Right ventricle myocardium superior (tissue), 1 donor: ENCODE measurements around the gene GPR146. TPM values are rescaled to one million over a fixed set of nuclear protein-coding genes. Genes with fewer than 3 reads are reported as not detected.

Source experiments
- ATAC-seq: fragments of 200-7000 bp; cut with Tn5 transposase; one replicate; pipeline ENCODE4 v1.9.1; 2020; ENCODE audit warnings: mild to moderate bottlenecking; ENCODE audit not compliant: poor library complexity
- DNase-seq: peaks from one replicate; pipeline ENCODE4 v3.0.0-alpha.2; 2020
- intact Hi-C: fragments of 100-400 bp; cut with DNase I; formaldehyde crosslinking; loops from one replicate; pipeline ENCODE4 v1.11.2; 2022
- total RNA-seq: library from RNA; stranded (reverse); fragmentation: NEBNext Ultra II Directional; extraction: Animal tissue kit (Norgen Biotek cat#: 25700); gene quantifications from one replicate; pipeline ENCODE4 v1.2.1, GENCODE V29; 2021
- donor health status: DM: no; HTN: yes; CAD: no; lungs with severe emphysema.

Gene GPR146
- total RNA-seq, 1 donor from 2014 or later: 26.3 TPM

DNA sequence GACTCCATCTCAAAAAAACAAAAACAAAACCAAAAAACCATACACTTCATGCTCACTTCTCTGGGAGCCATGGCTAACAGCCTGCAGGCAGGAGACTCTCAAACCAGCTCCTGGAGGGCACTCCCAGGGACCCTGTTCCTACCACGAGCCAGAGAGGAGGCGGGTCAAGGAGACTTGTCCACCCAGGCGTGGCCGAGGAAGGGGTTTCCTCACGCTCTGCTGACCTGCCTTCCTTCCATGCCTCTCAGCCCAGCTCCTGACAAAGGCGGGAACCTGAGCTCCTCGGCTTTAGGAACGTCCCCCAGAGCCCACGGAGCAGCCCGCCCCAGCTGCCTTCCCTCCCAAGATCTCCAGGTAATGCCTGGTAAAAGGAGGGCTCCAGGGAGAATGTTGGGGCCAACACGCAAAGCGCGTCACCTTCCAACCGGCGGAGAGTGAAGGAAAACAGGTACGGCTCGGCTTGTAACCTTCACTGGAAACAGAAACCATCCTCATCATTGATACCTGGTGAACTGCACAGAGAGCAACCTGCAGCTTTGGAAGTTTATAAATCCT, 9.5 kb downstream of the GPR146 start:
- intact Hi-C loops: no loop called here
- no peak for DNase-seq
- ATAC-seq: no peak

DNA sequence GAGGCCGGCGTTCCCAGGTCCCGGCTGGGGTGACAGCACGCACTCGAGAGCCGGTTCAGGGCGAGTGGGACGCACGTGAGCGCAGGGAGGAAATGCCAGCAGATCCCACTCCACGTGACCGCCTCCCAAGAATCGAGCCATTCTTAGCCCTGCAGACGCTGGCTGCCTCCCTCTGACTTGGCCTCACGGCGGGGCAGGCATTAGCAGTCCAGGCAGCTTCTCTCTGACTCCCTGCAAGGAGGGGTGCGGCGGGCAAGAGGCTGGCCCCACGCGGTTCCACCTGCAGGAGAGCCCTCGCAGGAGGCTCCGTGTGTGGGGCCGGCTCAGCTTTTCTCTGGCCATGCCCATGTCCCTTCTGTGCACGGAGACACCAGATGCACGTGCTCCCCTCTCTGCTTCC, 10.1 kb downstream of the GPR146 start:
- intact Hi-C loops: no loop called here
- ATAC-seq (peak; percentile 28), DNase-seq (peak; percentile 60)

DNA sequence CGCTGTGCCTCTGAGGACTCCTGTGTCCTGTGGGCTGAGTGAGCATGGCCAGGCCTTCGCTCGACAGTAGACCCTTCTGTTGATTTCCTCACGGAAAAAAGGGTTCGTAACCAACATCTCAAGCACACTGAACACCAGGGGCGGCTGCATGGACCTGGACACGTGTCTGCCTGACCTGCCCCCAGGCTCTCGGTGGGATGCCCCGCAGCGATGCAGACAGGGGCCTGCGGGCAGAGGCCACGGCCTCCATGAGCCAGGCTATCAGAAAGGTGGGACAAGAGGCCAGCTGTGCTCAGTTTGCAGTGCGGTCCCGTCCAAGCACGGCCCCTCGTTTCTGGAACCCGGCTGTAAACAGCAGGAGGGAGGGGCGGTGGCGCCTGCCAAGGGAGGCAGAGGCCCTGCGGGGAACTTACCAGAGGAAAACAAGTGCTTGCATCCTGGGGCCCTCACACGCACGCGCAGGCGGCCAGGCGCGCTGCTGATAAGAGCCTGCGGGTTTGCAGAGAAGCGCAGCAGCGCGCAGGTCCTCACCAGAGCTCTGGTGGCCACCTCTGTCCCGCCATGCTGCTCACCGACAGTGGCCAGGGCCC, 10.6 kb downstream of the GPR146 start:
- intact Hi-C loops: no loop called here
- peak; percentile 74 for ATAC-seq
- DNase-seq: peak; percentile 93

GRCh38 chr7:1055491-1055955, 11.2 kb downstream of the GPR146 start:
- no peak for DNase-seq
- no peak for ATAC-seq

DNA sequence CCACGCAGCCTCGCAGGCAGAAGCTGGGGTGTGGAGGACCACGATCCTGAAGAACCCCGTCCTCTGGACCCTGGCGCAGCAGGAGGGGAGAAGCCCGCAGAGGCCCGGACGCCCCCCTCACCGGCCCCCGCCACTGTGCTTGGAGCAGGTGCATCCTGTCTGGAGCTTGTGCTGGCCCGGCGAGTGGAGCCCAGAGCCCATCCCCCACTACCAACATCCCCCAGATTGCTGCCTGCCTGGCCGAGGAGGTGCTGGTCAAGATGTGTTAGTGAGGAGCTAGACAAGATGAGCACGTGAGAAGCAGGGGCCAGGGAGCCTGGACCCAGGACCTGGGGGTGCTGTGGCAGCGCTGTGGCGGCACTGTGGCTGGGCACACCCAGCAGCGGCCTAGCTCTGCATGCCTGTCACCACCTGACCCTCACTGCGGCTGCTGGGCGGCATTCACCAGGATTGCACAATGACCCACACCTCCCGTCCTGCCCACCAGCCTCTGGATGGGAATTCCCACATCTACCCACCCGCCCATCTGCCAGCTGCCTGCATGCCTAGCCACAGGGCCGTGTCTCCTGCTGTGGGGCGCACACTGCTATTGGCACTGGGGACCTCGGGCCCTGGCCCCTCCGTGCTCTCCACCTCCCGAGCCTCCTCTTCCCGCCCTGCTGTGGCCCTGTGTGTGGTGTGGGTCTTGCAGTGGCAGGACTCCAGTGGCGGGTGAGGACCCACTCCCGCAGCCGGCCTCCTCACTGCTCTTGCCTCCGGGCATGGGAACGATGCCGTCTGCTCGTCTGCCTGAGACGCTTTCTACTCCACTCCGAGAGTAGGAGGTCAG, 11.8 kb downstream of the GPR146 start:
- DNase-seq (peak; percentile 75), ATAC-seq (peak; percentile 51)
- intact Hi-C loops: no loop called here

More at GRCh38 chr7:1055491-1055955, 11.2 kb downstream of the GPR146 start:
- intact Hi-C loops: no loop called here

GRCh38 chr7:1056785-1057410, 12.6 kb downstream of the GPR146 start:
- ATAC-seq (no peak), DNase-seq (no peak)
- intact Hi-C loops: no loop called here

GRCh38 chr7:1057416-1058291, 13.3 kb downstream of the GPR146 start:
- no peak for ATAC-seq
- no peak for DNase-seq
- intact Hi-C loops: no loop called here

DNA sequence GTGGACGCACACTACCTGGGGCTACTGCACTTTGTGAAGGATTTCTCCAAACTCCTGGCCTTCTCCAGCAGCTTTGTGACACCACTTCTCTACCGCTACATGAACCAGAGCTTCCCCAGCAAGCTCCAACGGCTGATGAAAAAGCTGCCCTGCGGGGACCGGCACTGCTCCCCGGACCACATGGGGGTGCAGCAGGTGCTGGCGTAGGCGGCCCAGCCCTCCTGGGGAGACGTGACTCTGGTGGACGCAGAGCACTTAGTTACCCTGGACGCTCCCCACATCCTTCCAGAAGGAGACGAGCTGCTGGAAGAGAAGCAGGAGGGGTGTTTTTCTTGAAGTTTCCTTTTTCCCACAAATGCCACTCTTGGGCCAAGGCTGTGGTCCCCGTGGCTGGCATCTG, 14.0 kb downstream of the GPR146 start:
- DNase-seq: no peak
- intact Hi-C loops: no loop called here
- no peak for ATAC-seq

GRCh38 chr7:1058821-1059199, 14.5 kb downstream of the GPR146 start:
- ATAC-seq (no peak), DNase-seq (peak; percentile 40)
- intact Hi-C loops: no loop called here

- DNase-seq (peak; percentile 60), ATAC-seq (peak; percentile 8)
- intact Hi-C loops: no loop called here
Measured at GRCh38 chr7:1059200-1060091, 15.1 kb downstream of the GPR146 start.

DNA sequence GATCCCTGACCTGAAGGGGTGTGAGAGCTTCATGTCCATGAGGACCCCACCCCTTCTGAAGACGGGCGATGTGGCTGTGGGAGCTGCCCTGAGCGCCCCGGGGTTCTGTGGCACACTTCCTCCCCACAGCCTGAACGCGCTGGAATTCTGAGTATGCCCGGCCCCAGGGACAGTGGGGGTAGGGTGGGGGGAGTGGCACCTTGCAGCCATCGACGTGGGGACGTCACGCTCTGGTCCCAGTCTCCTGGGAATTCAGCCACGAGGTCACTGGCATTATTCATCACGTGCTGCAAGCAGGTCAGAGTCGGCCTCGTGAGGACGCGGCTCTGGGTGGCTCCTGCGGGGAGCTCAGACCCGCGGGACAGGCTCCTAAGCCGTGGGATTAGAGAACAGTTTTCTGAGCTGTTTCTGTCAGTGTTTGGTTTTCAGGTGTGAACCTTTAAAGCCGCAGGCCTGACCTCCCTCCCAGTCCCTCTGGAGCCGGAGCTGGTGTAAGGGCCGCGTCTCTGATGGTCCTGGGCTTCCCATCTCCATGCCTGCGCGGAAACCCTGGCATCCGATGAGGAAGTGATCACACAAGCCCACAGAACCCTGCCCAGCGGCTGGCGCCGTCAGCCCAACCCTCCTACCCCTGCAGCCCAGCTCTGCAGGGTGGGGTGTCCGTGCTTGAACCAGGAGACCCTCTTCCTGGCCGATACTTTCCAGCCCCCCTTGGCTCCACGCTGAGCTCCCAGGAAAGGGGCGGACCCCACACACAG, 16.1 kb downstream of the GPR146 start:
- ATAC-seq (peak; percentile 52), DNase-seq (peak; percentile 77)
- intact Hi-C loops: no loop called here

DNA sequence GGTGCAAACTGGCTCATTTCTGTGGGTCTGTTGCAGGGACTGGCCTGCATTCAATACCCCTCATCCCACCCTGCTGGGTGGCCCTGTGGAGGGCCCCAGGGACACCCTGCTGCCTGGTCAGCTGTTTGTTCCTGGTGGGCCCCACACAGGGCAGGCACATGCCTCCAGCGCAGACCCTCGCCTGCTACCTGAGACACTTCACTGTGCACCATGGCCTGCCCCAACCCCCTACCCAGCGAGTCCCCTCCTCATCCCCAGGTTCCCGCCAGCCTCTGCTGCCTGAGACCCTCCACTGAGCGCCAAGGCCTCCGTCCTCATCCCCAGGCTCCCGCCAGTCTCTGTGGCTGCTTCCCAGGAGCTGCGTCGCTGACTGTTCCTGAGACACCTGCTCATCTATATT, 16.8 kb downstream of the GPR146 start:
- peak; percentile 37 for DNase-seq
- intact Hi-C loops: no loop called here
- ATAC-seq: no peak

- peak; percentile 34 for DNase-seq
Measured at GRCh38 chr7:1062296-1063294, 18.2 kb downstream of the GPR146 start.

DNA sequence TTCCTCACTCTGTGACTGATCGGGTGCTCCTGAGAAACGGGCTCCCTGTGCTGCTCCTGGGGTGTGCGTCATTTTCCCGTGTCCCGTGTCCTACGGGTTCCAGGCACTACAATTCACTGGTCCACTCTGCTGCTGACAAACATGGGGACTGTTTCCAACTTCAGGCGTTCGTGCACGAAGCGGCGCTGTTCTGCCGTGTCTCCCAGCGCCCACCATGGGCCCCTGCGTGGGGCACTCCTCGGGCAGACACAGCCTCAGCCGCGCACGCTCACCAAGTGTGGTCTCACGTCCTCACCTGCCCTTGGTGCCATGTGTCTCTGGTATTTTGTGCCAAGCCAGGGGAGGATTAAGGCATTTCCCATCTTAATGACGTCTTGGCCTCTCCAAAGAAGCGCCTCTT, 19.0 kb downstream of the GPR146 start:
- intact Hi-C loops: no loop called here
- DNase-seq (no peak), ATAC-seq (no peak)

More at GRCh38 chr7:1062296-1063294, 18.2 kb downstream of the GPR146 start:
- intact Hi-C loops: no loop called here
- ATAC-seq: no peak

- DNase-seq (peak; percentile 27), ATAC-seq (no peak)
- intact Hi-C loops: no loop called here
Measured at GRCh38 chr7:1064581-1064980, 20.2 kb downstream of the GPR146 start.

- DNase-seq (no peak), ATAC-seq (no peak)
- intact Hi-C loops: loop anchor here (1.0 kb wide), 1 partner anchor 72 kb away; no protein-coding TSS in a partner anchor
Measured at GRCh38 chr7:1065263-1065584, 20.9 kb downstream of the GPR146 start.
